Osteocyte (in vitro differentiated cells): ENCODE measurements around the gene SEZ6L2. TPM values are rescaled to one million over a fixed set of nuclear protein-coding genes. Genes with fewer than 3 reads are reported as not detected.

Experiments
- DNase-seq: peaks from one replicate; pipeline ENCODE4 v3.0.0; 2021; ENCODE audit warnings: mixed read lengths; ENCODE audit not compliant: unreplicated experiment; ENCODE audit errors: extremely low spot score
- H3K27ac Mint-ChIP-seq: one replicate; pipeline ENCODE4 v1.8.0; 2021; ENCODE audit warnings: mild to moderate bottlenecking, mixed read lengths; ENCODE audit not compliant: unreplicated experiment
- H3K27me3 Mint-ChIP-seq: one replicate; pipeline ENCODE4 v1.8.0; 2021; ENCODE audit warnings: mixed read lengths; ENCODE audit not compliant: unreplicated experiment
- H3K36me3 Mint-ChIP-seq: one replicate; pipeline ENCODE4 v1.8.0; 2021; ENCODE audit warnings: mixed read lengths; ENCODE audit not compliant: unreplicated experiment
- H3K4me1 Mint-ChIP-seq: one replicate; pipeline ENCODE4 v1.8.0; 2021; ENCODE audit warnings: mixed read lengths; ENCODE audit not compliant: unreplicated experiment
- H3K4me3 Mint-ChIP-seq: one replicate; pipeline ENCODE4 v1.8.0; 2021; ENCODE audit warnings: mild to moderate bottlenecking, moderate library complexity, mixed read lengths; ENCODE audit not compliant: unreplicated experiment
- H3K9me3 Mint-ChIP-seq: one replicate; pipeline ENCODE4 v1.8.0; 2021; ENCODE audit warnings: mixed read lengths; ENCODE audit not compliant: unreplicated experiment
- total RNA-seq: library from RNA; stranded (reverse); gene quantifications from 2 replicates; pipeline ENCODE4 v1.2.1, GENCODE V29; 2021
- TF ChIP-seq, protein P1 (sequence below): fragments of 200-600 bp; sonication (generic); IDR thresholded peaks from 2 replicates; pipeline ENCODE4 v1.5.0; 2021; ENCODE audit warnings: antibody characterized with exemption, mild to moderate bottlenecking, moderate library complexity

SEZ6L2 gene
- total RNA-seq, 1 donor from 2014 or later, result 19.3 TPM

DNA sequence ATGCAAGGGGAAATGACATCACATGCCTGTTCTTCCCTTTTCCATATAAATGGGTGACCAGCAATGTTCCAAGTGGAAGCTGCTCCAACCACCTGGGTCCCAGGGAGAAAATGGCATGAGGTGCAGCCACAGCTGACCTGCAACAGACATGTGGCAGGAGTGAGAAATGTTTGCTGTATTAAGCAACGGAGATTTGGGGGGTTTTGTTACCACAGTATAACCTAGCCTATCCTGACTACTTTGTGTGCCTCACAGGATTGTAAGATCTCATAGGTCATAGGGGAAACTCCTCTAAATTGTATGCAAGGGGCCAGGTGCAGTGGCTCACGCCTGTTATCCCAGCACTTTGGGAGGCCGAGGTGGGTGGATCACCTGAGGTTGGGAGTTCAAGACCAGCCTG lies 48.4 kb downstream of the SEZ6L2 start:
- no peak for DNase-seq
- H3K27ac Mint-ChIP-seq, result no peak overlapping the region

DNA sequence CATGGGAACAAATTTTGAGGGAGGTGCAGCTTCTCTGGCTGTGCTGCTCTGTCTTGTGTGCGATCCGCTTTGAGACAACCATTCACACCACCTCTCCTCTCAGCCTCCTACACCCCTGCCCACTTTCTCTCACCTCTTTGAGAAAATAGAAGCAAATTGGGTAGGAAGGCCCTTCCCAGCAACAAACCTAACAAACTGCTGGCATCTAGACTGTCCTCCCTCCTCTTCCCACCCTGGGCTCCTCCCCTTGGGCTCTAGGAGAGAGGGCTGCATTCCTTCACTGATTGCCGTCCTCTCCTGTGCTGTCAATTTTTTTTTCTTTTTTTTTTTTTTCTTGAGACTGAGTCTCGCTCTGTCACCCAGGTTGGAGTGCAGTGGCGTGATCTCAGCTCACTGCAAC lies 49.8 kb downstream of the SEZ6L2 start:
- Mint-ChIP-seq H3K27me3 (no peaks in the 10 kb centered on the region), H3K9me3 (no peaks in the 10 kb centered on the region), H3K27ac (no peak overlapping the region), H3K4me1 (no peaks in the 10 kb centered on the region), H3K36me3 (peaks cover 22% of the 10 kb centered on the region), H3K4me3 (no peak overlapping the region)
- TF ChIP-seq, protein P1, sequence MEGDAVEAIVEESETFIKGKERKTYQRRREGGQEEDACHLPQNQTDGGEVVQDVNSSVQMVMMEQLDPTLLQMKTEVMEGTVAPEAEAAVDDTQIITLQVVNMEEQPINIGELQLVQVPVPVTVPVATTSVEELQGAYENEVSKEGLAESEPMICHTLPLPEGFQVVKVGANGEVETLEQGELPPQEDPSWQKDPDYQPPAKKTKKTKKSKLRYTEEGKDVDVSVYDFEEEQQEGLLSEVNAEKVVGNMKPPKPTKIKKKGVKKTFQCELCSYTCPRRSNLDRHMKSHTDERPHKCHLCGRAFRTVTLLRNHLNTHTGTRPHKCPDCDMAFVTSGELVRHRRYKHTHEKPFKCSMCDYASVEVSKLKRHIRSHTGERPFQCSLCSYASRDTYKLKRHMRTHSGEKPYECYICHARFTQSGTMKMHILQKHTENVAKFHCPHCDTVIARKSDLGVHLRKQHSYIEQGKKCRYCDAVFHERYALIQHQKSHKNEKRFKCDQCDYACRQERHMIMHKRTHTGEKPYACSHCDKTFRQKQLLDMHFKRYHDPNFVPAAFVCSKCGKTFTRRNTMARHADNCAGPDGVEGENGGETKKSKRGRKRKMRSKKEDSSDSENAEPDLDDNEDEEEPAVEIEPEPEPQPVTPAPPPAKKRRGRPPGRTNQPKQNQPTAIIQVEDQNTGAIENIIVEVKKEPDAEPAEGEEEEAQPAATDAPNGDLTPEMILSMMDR, result no peak
- DNase-seq, result no peak

More for the DNA sequence above, 48.4 kb downstream of the SEZ6L2 start:
- TF ChIP-seq, protein P1, result no peak
- Mint-ChIP-seq H3K4me1 (no peaks in the 10 kb centered on the region), H3K4me3 (no peak overlapping the region), H3K27me3 (no peaks in the 10 kb centered on the region), H3K36me3 (peaks cover 9% of the 10 kb centered on the region), H3K9me3 (no peaks in the 10 kb centered on the region)

GRCh38 chr16:29848420-29849297 lies 50.7 kb downstream of the SEZ6L2 start:
- no peak for DNase-seq
- TF ChIP-seq, protein P1, result peak; percentile 82
- Mint-ChIP-seq H3K9me3 (no peaks in the 10 kb centered on the region), H3K27me3 (no peaks in the 10 kb centered on the region), H3K4me3 (no peak overlapping the region), H3K4me1 (no peaks in the 10 kb centered on the region), H3K27ac (no peak overlapping the region), H3K36me3 (peaks cover 27% of the 10 kb centered on the region)

GRCh38 chr16:29845656-29846055 lies 53.7 kb downstream of the SEZ6L2 start:
- H3K4me1 Mint-ChIP-seq, result no peaks in the 10 kb centered on the region
- H3K9me3 Mint-ChIP-seq, result no peaks in the 10 kb centered on the region
- H3K27ac Mint-ChIP-seq, result no peak overlapping the region
- no peaks in the 10 kb centered on the region for H3K27me3 Mint-ChIP-seq
- TF ChIP-seq, protein P1, result no peak
- H3K4me3 Mint-ChIP-seq, result no peak overlapping the region
- peaks cover 33% of the 10 kb centered on the region for H3K36me3 Mint-ChIP-seq
- no peak for DNase-seq

DNA sequence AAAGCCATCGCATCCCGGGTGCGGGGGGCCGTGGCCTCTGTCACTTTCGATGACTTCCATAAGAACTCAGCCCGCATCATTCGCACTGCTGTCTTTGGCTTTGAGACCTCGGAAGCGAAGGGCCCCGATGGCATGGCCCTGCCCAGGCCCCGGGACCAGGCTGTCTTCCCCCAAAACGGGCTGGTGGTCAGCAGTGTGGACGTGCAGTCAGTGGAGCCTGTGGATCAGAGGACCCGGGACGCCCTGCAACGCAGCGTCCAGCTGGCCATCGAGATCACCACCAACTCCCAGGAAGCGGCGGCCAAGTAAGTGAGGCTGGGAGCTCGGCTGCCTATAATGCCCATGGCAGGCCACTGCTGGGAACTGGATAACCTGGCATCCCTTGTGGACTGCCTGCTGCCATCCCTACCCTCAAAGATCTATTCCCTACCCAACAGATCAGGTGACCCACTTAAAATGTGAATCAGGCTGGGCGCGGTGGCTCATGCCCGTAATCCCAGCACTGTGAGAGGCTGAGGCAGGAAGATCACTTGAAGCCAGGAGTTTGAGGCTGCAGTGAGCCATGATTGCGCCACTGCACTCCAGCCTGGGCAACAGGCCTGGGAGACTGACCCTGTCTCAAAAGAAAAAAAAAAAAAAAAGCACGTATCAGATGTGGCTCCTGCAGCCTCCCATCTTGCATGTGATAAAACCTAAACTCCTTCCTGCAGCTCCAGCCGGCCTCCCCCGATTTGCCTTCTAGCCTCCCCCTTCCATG lies 54.6 kb downstream of the SEZ6L2 start:
- peaks cover 39% of the 10 kb centered on the region for H3K36me3 Mint-ChIP-seq
- H3K27ac Mint-ChIP-seq, result no peak overlapping the region
- H3K4me3 Mint-ChIP-seq, result no peak overlapping the region
- H3K4me1 Mint-ChIP-seq, result no peaks in the 10 kb centered on the region
- H3K9me3 Mint-ChIP-seq, result no peaks in the 10 kb centered on the region
- TF ChIP-seq, protein P1, result no peak
- no peaks in the 10 kb centered on the region for H3K27me3 Mint-ChIP-seq
- no peak for DNase-seq
